CD4-positive, alpha-beta T cell treated with Interleukin-4 for 4 hours (primary cell): ENCODE data around the gene RNF215.
A peak's percentile ranks its signal among the peaks of the same experiment; 100 is the strongest.

Experiments
- DNase-seq: peaks from one replicate; pipeline ENCODE4 v3.0.0-alpha.2; 2020

Gene RNF215

GRCh38 chr22:30386960-30387827 is at the start of gene RNF215:
Gene RNF215, minus strand, starts transcription at chr22:30387411. Its CDS starts 98 bp downstream, at chr22:30387313.
- DNase-seq: peak; percentile 56

- no peak for DNase-seq
These were observed 49.0 kb upstream of the RNF215 start for GRCh38 chr22:30436196-30436595.

- peak; percentile 91 for DNase-seq
These were observed 48.5 kb upstream of the RNF215 start for GRCh38 chr22:30435674-30436126.

GRCh38 chr22:30434843-30435242 is 47.6 kb upstream of the RNF215 start:
- DNase-seq: no peak

GRCh38 chr22:30433773-30434172 is 46.6 kb upstream of the RNF215 start:
- no peak for DNase-seq

- DNase-seq: no peak
These were observed 46.0 kb upstream of the RNF215 start for GRCh38 chr22:30433227-30433626.

GRCh38 chr22:30432520-30432919 is 45.3 kb upstream of the RNF215 start:
- DNase-seq: no peak

- no peak for DNase-seq
These were observed 44.9 kb upstream of the RNF215 start for GRCh38 chr22:30432096-30432495.

GRCh38 chr22:30430933-30431332 is 43.7 kb upstream of the RNF215 start:
- DNase-seq: no peak

- no peak for DNase-seq
These were observed 42.7 kb upstream of the RNF215 start for GRCh38 chr22:30429887-30430286.

- DNase-seq: no peak
These were observed 40.7 kb upstream of the RNF215 start for GRCh38 chr22:30427871-30428270.

GRCh38 chr22:30426388-30427353 is 39.5 kb upstream of the RNF215 start:
- DNase-seq: peak; percentile 84

GRCh38 chr22:30425616-30426387 is 38.6 kb upstream of the RNF215 start, which contains the start of gene MTFP1:
Gene MTFP1, plus strand, starts transcription at chr22:30425768. Its CDS starts 112 bp downstream, at chr22:30425880.
- peak; percentile 40 for DNase-seq

GRCh38 chr22:30425327-30425615 is 38.1 kb upstream of the RNF215 start:
- no peak for DNase-seq

- DNase-seq: peak; percentile 12
These were observed 37.5 kb upstream of the RNF215 start for GRCh38 chr22:30424534-30425326.

GRCh38 chr22:30423959-30424533 is 36.8 kb upstream of the RNF215 start:
- peak; percentile 100 for DNase-seq

- peak; percentile 22 for DNase-seq
These were observed 36.2 kb upstream of the RNF215 start for GRCh38 chr22:30423301-30423958.

- peak; percentile 16 for DNase-seq
These were observed 35.5 kb upstream of the RNF215 start for GRCh38 chr22:30422481-30423300.

GRCh38 chr22:30421695-30422480 is 34.7 kb upstream of the RNF215 start:
- no peak for DNase-seq
